A549 (cell line): ENCODE measurements around the gene HJV. TPM values are rescaled to one million over a fixed set of nuclear protein-coding genes. Genes with fewer than 3 reads are reported as not detected.

Experiments
- ATAC-seq, 2 experiments: fragments of 200-7000 bp in 1 of 2; fragments of >200 bp in 1 of 2; cut with Nextera tagmentation in 1 of 2; cut with Tn5 transposase in 1 of 2; 3 replicates each; pipeline versions ENCODE4 v1.8.0 to v1.9.1; 2018 to 2020; ENCODE audit warnings: mild to moderate bottlenecking in 1 of 2, moderate library complexity in 1 of 2
- CTCF ChIA-PET: fragments of 300-600 bp; sonication (Branson Sonifier 250); formaldehyde crosslinking; extraction: SDS; loops from one replicate; lab custom pipeline; 2021; ENCODE audit warnings: antibody characterized with exemption, inconsistent platforms; lab: Yijun Ruan, JAX
- POLR2A ChIA-PET: fragments of 350-600 bp; formaldehyde crosslinking; extraction: SDS; loops from one replicate; lab custom pipeline; 2021; ENCODE audit warnings: antibody characterized with exemption, inconsistent platforms; lab: Yijun Ruan, JAX
- DNase-seq, 2 experiments: peaks; one replicate each; pipeline versions ENCODE4 v3.0.0 to v3.0.0-alpha.2; 2011 to 2016; ENCODE audit warnings: low read depth in 1 of 2, low spot score in 1 of 2
- FAIRE-seq: peaks from 2 replicates; lab custom pipeline; 2011; peaks lifted over from hg19 to GRCh38; lab: Jason Lieb, UNC
- H3K27ac ChIP-seq, 2 experiments: fragments of >200 bp; sonication (Bioruptor Twin); formaldehyde crosslinking; 3 replicates each; pipeline ENCODE4 v1.5.1; 2016 to 2017
- H3K4me1 ChIP-seq: fragments of >200 bp; sonication (Bioruptor Twin); formaldehyde crosslinking; 3 replicates; pipeline ENCODE4 v1.6.1; 2016
- H3K4me2 ChIP-seq: fragments of >200 bp; sonication (Bioruptor Twin); formaldehyde crosslinking; 3 replicates; pipeline ENCODE4 v1.6.1; 2016
- H3K4me3 ChIP-seq: fragments of >200 bp; sonication (Bioruptor Twin); formaldehyde crosslinking; 3 replicates; pipeline ENCODE4 v1.5.1; 2016
- H3K9me3 ChIP-seq: fragments of >200 bp; sonication (Bioruptor Twin); formaldehyde crosslinking; 3 replicates; pipeline ENCODE4 v1.6.1; 2016
- BHLHE40 ChIP-seq: IDR thresholded peaks from 2 replicates; pipeline ENCODE4 v1.6.1; 2012; ENCODE audit warnings: low read depth, low read length, inconsistent platforms
- CBX8 ChIP-seq: fragments of 200-600 bp; sonication (generic); IDR thresholded peaks from 2 replicates; pipeline ENCODE4 v1.6.1; 2016
- CHD4 ChIP-seq: fragments of 200-600 bp; sonication (generic); IDR thresholded peaks from 2 replicates; pipeline ENCODE4 v1.6.1; 2016; ENCODE audit warnings: antibody characterized with exemption, mild to moderate bottlenecking, borderline replicate concordance
- EHF ChIP-seq: fragments of 250-450 bp; sonication (Bioruptor Pico); IDR thresholded peaks from 2 replicates; pipeline ENCODE4 v1.5.0; 2020; ENCODE audit warnings: mild to moderate bottlenecking
- ESRRA ChIP-seq: fragments of 150-350 bp; IDR thresholded peaks from 2 replicates; pipeline ENCODE4 v1.6.1; 2014; ENCODE audit warnings: mild to moderate bottlenecking, low read length, borderline replicate concordance
- FOSB ChIP-seq: fragments of 250-450 bp; sonication (Bioruptor Pico); IDR thresholded peaks from 2 replicates; pipeline ENCODE4 v1.5.0; 2020; ENCODE audit warnings: mild to moderate bottlenecking, moderate library complexity
- GATA3 ChIP-seq: IDR thresholded peaks from 2 replicates; pipeline ENCODE4 v1.6.1; 2012; ENCODE audit warnings: borderline replicate concordance
- HOXB5 ChIP-seq: fragments of 250-450 bp; sonication (Bioruptor Pico); IDR thresholded peaks from 2 replicates; pipeline ENCODE4 v1.5.0; 2020; ENCODE audit warnings: mild to moderate bottlenecking, moderate library complexity
- JUN ChIP-seq, 2 experiments: fragments of >200 bp; sonication (Bioruptor Twin); formaldehyde crosslinking; IDR thresholded peaks; 2 replicates in 1 of 2; 3 replicates in 1 of 2; pipeline ENCODE4 v1.6.1; 2016 to 2017
- MAFK ChIP-seq: fragments of 450-650 bp; IDR thresholded peaks from 2 replicates; pipeline ENCODE4 v1.6.1; 2014; ENCODE audit not compliant: partially characterized antibody
- MAZ ChIP-seq: fragments of 150-350 bp; IDR thresholded peaks from 2 replicates; pipeline ENCODE4 v1.6.1; 2014; ENCODE audit warnings: antibody characterized with exemption, low read depth, low read length, borderline replicate concordance
- MYC ChIP-seq: IDR thresholded peaks from 2 replicates; pipeline ENCODE4 v1.6.1; 2012; ENCODE audit warnings: mild to moderate bottlenecking, inconsistent platforms, low read length, improper control_type of control experiment, borderline replicate concordance
- POLR2A ChIP-seq: IDR thresholded peaks from 2 replicates; pipeline ENCODE4 v1.6.1; 2012; ENCODE audit warnings: mild to moderate bottlenecking, low read length
- POLR2AphosphoS2 ChIP-seq: conservative IDR thresholded peaks from 2 replicates; pipeline ENCODE4 v1.6.1; 2012; ENCODE audit warnings: low read length, improper control_type of control experiment, inconsistent platforms
- RARB ChIP-seq: fragments of 250-450 bp; sonication (Bioruptor Pico); IDR thresholded peaks from 2 replicates; pipeline ENCODE4 v1.8.0; 2021; ENCODE audit warnings: mild to moderate bottlenecking, moderate library complexity
- SMC3 ChIP-seq: fragments of >200 bp; sonication (Bioruptor Twin); formaldehyde crosslinking; IDR thresholded peaks from 3 replicates; pipeline ENCODE4 v1.6.1; 2018; ENCODE audit warnings: inconsistent platforms
- TP53 ChIP-seq: fragments of 250-450 bp; sonication (Bioruptor Pico); IDR thresholded peaks from 2 replicates; pipeline ENCODE4 v1.5.0; 2021; ENCODE audit warnings: mild to moderate bottlenecking, moderate library complexity
- ZFP36 ChIP-seq: fragments of 450-650 bp; IDR thresholded peaks from 2 replicates; pipeline ENCODE4 v1.6.1; 2014; ENCODE audit warnings: borderline replicate concordance; ENCODE audit not compliant: partially characterized antibody
- ZNF302 ChIP-seq: fragments of 250-450 bp; sonication (Bioruptor Pico); IDR thresholded peaks from 2 replicates; pipeline ENCODE4 v1.9.0; 2021; ENCODE audit warnings: inconsistent platforms, mild to moderate bottlenecking, moderate library complexity
- ZSCAN20 ChIP-seq: fragments of 250-450 bp; sonication (Bioruptor Pico); IDR thresholded peaks from 2 replicates; pipeline ENCODE4 v1.8.0; 2022; ENCODE audit warnings: mild to moderate bottlenecking, moderate library complexity
- WGBS: methylation state at CpG from one replicate; pipeline ENCODE4 v1.1.6; 2017; ENCODE audit errors: missing lambda C conversion rate; 5-methylcytosine and 5-hydroxymethylcytosine counted together
- polyA plus RNA-seq, 4 experiments: library from polyadenylated mRNA; depleted of rRNA in 3 of 4; stranded (reverse); fragments of >200 nt; fragmentation: RNase III in 1 of 4; extraction: RNeasy Plus Mini Kit Qiagen cat#74134 plus additional on column Dnase treatment in 1 of 4; gene quantifications; 2 replicates in 3 of 4; 3 replicates in 1 of 4; pipeline ENCODE4 v1.2.3, GENCODE V29; 2011 to 2017
- TF ChIP-seq, protein P1 (sequence below): fragments of 250-450 bp; sonication (Bioruptor Pico); IDR thresholded peaks from 2 replicates; pipeline ENCODE4 v1.5.0; 2020; ENCODE audit warnings: low read depth, mild to moderate bottlenecking, moderate library complexity
- TF ChIP-seq, protein P2 (sequence below): IDR thresholded peaks from 2 replicates; pipeline ENCODE4 v1.6.1; 2012
- TF ChIP-seq, protein P3 (sequence below): IDR thresholded peaks from 2 replicates; pipeline ENCODE4 v1.6.1; 2012
- TF ChIP-seq, protein P4 (sequence below): fragments of 450-650 bp; IDR thresholded peaks from 2 replicates; pipeline ENCODE4 v1.6.1; 2014; ENCODE audit warnings: antibody characterized with exemption
- TF ChIP-seq, protein P5 (sequence below): fragments of 150-350 bp; IDR thresholded peaks from 2 replicates; pipeline ENCODE4 v1.6.1; 2014; ENCODE audit warnings: low read depth, mild to moderate bottlenecking, low read length
- TF ChIP-seq, protein P6 (sequence below): IDR thresholded peaks from 2 replicates; pipeline ENCODE4 v1.6.1; 2012; ENCODE audit warnings: low read depth, borderline replicate concordance
- TF ChIP-seq, protein P7 (sequence below): fragments of 250-450 bp; sonication (Bioruptor Pico); IDR thresholded peaks from 2 replicates; pipeline ENCODE4 v1.5.0; 2021; ENCODE audit warnings: mild to moderate bottlenecking, moderate library complexity, borderline replicate concordance

HJV gene
- polyA plus RNA-seq, 2 of the 4 experiments (the other 2 are of a cell fraction): not detected

DNA sequence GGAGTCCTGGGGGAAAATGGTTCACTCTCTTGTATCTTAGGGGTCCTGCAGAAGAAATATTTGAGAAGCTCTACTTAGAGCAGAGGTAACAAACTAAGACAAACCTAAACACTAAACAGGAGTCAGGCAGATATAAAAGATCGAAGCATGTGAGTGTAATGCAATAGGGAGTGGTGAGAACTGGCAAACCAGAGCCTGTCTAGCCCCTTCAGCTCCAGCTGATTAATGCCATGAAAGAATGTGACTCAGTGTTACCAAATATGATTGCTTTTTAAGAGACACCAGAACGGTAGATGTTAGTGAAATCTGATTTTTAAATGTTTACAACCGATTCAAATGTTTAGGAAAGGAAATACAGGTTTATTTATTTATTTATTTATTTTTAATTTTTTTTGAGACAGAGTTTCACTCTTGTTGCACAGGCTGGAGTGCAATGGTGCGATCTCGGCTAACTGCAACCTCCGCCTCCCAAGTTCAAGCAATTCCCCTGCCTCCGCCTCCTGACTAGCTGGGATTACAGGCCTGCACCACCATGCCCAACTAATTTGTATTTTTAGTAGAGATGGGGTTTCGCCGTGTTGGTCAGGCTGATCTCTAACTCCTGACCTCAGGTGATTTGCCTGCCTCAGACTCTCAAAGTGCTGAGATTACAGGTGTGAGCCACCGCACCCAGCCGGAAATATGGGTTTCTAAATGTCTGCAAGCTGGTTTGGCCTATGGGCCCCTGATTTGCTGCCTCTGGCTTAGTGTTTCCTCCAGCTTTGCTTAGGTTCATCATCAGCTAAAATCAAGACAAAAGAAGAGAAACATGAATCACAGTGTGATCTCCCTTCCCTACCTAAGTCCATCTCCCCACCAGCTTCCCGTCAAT lies 37.3 kb downstream of the HJV start:
- ChIA-PET POLR2A (no interaction called here), CTCF (interaction anchor here (1.4 to 24.2 kb wide), 4 partner anchors 8 to 74 kb away, joined by 3 to 566 read pairs (median 76); partner anchors contain the start of genes HJV, ITGA10 and TXNIP)
- Histone ChIP-seq H3K4me1 (peaks cover 17% of the 10 kb centered on the region; the same call in 2 of the 3 replicates), H3K4me2 (no peak overlapping the region), H3K9me3 (no peaks in the 10 kb centered on the region), H3K4me3 (no peak overlapping the region), H3K27ac (no peak overlapping the region)
- TF ChIP-seq HOXB5 (CRISPR knock-in tag): no peak
- no peak for TF ChIP-seq BHLHE40
- TF ChIP-seq ESRRA: no peak
- TF ChIP-seq MAFK: no peak
- TF ChIP-seq MYC: no peak
- no peak for TF ChIP-seq CBX8
- TF ChIP-seq, protein P1, sequence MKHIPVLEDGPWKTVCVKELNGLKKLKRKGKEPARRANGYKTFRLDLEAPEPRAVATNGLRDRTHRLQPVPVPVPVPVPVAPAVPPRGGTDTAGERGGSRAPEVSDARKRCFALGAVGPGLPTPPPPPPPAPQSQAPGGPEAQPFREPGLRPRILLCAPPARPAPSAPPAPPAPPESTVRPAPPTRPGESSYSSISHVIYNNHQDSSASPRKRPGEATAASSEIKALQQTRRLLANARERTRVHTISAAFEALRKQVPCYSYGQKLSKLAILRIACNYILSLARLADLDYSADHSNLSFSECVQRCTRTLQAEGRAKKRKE (CRISPR knock-in tag): no peak
- TF ChIP-seq FOSB (CRISPR knock-in tag): no peak
- no peak for TF ChIP-seq POLR2A
- TF ChIP-seq, protein P2, sequence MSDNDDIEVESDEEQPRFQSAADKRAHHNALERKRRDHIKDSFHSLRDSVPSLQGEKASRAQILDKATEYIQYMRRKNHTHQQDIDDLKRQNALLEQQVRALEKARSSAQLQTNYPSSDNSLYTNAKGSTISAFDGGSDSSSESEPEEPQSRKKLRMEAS: no peak
- no peak for TF ChIP-seq MAZ
- no peak for TF ChIP-seq CHD4
- TF ChIP-seq JUN (IDR thresholded peaks at IDR 0.05): no peak
- no peak for TF ChIP-seq TP53 (CRISPR knock-in tag)
- no peak for TF ChIP-seq EHF (CRISPR knock-in tag)
- TF ChIP-seq ZFP36: no peak
- DNase-seq (no peak), ATAC-seq (no peak), FAIRE-seq (no peak)
- 84% methylated on average over 12 of the region's 12 CpGs for WGBS

DNA sequence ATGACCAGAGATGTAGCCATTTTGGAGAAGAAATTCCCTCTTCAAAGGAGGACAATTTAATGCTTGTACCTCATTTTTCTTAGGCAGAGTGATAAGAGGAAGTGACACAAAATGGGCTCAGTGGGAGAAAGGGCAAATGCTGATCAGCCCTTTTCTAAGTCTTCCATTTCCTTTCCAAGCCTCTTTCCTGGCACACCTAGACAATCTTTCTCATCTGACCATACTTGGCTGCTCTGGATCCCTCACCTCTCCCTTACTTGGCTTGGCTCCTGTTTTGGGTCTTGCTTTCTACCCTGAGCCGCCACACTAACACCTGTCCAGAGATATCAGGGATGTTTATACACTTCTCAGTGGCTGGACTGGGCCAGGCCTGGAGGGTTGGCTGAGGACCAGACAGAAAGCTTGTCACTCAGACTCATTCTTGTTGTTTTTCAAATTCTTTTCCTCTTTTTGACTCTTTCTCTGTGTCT lies 38.3 kb downstream of the HJV start:
- POLR2A ChIA-PET: no interaction called here
- no peak for TF ChIP-seq SMC3
- no peak for TF ChIP-seq JUN (IDR thresholded peaks at IDR 0.05)
- TF ChIP-seq BHLHE40: no peak
- TF ChIP-seq POLR2AphosphoS2: no peak
- TF ChIP-seq GATA3: no peak
- TF ChIP-seq, protein P3, sequence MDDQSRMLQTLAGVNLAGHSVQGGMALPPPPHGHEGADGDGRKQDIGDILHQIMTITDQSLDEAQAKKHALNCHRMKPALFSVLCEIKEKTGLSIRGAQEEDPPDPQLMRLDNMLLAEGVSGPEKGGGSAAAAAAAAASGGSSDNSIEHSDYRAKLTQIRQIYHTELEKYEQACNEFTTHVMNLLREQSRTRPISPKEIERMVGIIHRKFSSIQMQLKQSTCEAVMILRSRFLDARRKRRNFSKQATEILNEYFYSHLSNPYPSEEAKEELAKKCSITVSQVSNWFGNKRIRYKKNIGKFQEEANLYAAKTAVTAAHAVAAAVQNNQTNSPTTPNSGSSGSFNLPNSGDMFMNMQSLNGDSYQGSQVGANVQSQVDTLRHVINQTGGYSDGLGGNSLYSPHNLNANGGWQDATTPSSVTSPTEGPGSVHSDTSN: no peak
- no peak for TF ChIP-seq ZNF302 (CRISPR knock-in tag)
- TF ChIP-seq, protein P4, sequence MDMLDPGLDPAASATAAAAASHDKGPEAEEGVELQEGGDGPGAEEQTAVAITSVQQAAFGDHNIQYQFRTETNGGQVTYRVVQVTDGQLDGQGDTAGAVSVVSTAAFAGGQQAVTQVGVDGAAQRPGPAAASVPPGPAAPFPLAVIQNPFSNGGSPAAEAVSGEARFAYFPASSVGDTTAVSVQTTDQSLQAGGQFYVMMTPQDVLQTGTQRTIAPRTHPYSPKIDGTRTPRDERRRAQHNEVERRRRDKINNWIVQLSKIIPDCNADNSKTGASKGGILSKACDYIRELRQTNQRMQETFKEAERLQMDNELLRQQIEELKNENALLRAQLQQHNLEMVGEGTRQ: no peak
- TF ChIP-seq, protein P5, sequence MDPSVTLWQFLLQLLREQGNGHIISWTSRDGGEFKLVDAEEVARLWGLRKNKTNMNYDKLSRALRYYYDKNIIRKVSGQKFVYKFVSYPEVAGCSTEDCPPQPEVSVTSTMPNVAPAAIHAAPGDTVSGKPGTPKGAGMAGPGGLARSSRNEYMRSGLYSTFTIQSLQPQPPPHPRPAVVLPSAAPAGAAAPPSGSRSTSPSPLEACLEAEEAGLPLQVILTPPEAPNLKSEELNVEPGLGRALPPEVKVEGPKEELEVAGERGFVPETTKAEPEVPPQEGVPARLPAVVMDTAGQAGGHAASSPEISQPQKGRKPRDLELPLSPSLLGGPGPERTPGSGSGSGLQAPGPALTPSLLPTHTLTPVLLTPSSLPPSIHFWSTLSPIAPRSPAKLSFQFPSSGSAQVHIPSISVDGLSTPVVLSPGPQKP: no peak
- TF ChIP-seq, protein P6, sequence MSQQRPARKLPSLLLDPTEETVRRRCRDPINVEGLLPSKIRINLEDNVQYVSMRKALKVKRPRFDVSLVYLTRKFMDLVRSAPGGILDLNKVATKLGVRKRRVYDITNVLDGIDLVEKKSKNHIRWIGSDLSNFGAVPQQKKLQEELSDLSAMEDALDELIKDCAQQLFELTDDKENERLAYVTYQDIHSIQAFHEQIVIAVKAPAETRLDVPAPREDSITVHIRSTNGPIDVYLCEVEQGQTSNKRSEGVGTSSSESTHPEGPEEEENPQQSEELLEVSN: no peak
- no peak for TF ChIP-seq ZFP36
- TF ChIP-seq, protein P7, sequence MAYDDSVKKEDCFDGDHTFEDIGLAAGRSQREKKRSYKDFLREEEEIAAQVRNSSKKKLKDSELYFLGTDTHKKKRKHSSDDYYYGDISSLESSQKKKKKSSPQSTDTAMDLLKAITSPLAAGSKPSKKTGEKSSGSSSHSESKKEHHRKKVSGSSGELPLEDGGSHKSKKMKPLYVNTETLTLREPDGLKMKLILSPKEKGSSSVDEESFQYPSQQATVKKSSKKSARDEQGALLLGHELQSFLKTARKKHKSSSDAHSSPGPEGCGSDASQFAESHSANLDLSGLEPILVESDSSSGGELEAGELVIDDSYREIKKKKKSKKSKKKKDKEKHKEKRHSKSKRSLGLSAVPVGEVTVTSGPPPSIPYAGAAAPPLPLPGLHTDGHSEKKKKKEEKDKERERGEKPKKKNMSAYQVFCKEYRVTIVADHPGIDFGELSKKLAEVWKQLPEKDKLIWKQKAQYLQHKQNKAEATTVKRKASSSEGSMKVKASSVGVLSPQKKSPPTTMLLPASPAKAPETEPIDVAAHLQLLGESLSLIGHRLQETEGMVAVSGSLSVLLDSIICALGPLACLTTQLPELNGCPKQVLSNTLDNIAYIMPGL (CRISPR knock-in tag): no peak
- no peak for TF ChIP-seq RARB (CRISPR knock-in tag)
- no peak for TF ChIP-seq ZSCAN20
- TF ChIP-seq, all 56 proteins: peak for 0
- CTCF ChIA-PET: interaction anchor here (1.4 to 24.2 kb wide), 4 partner anchors 8 to 56 kb away, joined by 4 to 566 read pairs (median 76); partner anchors contain the start of genes HJV, RBM8A and TXNIP
- no peak overlapping the region for H3K4me3 ChIP-seq
- H3K4me2 ChIP-seq: no peak overlapping the region
- FAIRE-seq: no peak
- no peak for ATAC-seq
- H3K27ac ChIP-seq: no peak overlapping the region
- 75% methylated on average over 1 of the region's 1 CpG for WGBS
- no peak for DNase-seq
- H3K4me1 ChIP-seq: peaks cover 22% of the 10 kb centered on the region; the same call in 2 of the 3 replicates
- H3K9me3 ChIP-seq: no peaks in the 10 kb centered on the region
